HG02884 (cell line): ENCODE data around the gene DSCAML1.

Experiments
- ATAC-seq: cut with Tn5 transposase; IDR thresholded peaks from one replicate; pipeline ENCODE4 v1.9.1; 2021; ENCODE audit warnings: mild to moderate bottlenecking, moderate library complexity; ENCODE audit not compliant: unreplicated experiment

The DSCAML1 gene, protein sequence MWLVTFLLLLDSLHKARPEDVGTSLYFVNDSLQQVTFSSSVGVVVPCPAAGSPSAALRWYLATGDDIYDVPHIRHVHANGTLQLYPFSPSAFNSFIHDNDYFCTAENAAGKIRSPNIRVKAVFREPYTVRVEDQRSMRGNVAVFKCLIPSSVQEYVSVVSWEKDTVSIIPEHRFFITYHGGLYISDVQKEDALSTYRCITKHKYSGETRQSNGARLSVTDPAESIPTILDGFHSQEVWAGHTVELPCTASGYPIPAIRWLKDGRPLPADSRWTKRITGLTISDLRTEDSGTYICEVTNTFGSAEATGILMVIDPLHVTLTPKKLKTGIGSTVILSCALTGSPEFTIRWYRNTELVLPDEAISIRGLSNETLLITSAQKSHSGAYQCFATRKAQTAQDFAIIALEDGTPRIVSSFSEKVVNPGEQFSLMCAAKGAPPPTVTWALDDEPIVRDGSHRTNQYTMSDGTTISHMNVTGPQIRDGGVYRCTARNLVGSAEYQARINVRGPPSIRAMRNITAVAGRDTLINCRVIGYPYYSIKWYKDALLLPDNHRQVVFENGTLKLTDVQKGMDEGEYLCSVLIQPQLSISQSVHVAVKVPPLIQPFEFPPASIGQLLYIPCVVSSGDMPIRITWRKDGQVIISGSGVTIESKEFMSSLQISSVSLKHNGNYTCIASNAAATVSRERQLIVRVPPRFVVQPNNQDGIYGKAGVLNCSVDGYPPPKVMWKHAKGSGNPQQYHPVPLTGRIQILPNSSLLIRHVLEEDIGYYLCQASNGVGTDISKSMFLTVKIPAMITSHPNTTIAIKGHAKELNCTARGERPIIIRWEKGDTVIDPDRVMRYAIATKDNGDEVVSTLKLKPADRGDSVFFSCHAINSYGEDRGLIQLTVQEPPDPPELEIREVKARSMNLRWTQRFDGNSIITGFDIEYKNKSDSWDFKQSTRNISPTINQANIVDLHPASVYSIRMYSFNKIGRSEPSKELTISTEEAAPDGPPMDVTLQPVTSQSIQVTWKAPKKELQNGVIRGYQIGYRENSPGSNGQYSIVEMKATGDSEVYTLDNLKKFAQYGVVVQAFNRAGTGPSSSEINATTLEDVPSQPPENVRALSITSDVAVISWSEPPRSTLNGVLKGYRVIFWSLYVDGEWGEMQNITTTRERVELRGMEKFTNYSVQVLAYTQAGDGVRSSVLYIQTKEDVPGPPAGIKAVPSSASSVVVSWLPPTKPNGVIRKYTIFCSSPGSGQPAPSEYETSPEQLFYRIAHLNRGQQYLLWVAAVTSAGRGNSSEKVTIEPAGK (N-terminal part only)

DNA sequence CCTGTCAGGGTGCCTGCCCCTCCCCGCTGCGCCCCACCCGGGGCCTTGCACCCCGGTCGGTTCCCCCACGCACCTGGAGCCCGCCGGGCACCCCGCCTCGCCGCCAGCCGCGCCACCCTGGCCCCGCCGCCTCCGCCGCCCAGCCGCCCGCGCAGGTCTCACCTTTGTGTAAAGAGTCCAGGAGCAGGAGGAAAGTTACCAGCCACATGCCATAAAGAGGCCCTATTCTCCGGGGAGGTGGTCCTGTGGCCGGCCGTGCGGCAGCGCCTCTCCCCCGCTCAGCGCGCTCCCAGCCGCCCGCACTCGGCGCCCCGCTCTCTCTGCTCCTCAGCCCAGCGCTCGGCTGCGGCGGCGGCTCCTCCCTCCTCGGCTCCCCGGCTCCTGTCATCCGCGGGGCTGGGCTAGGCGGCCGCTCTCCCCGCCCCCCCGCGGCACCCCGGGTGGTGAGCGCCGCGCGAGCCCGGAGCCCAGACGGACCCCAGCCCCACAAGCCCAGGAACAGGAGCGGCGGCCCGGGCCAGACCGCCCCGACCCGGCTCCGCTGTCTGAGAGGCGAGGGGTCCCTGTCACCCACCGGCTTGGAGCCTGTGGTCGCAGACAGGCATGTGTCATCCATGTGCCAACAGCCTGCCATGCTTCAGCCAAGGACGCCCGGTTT is at the start of gene DSCAML1:
DSCAML1 (minus strand) TSS at position 345 of the 658 bp plus-strand sequence; CDS start at position 208, 137 bp downstream.
- ATAC-seq = no peak

DNA sequence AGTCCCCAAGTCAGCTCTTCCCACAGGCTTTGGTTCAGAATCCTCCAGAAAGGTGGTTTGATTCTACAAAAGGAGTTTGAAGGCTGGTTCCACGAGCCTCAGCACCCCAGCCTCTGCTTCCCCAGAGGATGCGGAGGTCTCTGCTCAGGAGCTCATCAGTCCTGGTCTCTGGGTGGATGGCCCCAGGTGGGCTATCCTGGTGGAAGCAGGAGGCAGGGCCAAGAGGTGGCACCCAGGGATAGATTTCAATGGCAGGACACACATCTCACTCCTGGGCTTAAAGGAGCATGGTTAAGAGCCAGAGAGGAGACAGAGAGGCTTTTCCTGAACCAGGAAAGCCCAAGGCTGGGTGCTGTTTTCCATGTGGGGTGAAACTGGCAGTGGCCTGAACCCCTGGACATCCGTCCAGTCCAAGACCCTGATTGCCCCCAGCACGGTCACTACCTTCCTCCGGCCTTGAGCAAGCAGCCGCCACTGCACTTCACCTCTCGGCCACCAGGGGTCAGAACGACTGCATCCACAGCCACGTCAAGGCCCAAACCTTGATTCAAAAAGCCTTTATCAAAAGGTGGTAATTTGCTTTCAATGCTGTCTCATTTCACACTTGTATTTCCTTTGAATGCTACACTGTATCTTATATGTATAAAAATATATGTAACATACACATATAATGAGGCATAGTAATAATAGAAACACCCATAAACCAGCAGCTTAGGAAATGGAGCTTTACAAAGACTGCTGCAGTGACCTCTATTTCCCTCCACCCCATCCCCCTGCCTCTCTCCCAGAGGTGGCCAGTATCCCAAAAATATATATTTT is 46.9 kb upstream of the DSCAML1 start:
- ATAC-seq = no peak

DNA sequence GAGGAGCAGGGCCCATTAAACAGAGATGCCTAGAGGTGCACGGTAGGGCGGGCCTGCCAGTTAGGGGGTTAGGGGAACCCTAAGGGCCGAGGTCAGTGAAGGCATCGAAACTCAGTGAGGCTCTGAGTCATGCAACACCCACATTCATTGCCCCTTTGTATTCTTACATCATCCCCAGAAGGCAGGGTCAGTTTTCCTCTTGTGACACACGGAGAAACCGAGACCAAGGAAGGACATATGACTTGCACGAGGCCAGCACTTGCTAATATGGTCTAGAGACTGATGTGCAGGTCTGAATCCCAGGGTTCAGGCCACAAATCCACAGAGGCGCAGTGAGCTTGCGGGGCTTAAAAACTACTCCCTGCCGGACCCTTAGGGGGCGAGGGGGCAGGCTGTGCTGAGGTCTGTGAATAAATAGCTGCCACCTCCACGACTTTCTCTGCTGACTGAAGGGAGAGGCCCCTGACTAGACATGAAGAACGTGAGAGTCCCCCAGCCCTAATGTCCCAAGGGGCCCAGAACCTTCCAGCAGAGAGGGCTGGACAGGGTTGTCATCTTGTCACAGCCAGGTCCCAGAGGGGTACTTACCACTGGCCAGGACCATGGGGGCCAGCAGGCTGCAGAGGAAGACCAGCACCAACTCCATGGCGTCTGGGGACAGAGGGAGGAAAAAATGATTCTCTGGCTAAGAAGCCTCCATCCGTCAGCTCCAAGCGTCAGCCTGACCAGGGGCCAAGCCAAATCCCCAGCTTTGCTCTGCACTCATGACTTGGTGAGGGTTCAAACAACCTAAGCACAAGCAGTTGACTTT is 45.3 kb upstream of the DSCAML1 start:
- ATAC-seq = no peak

GRCh38 chr11:117841551-117842031 is 44.6 kb upstream of the DSCAML1 start:
- no peak for ATAC-seq

- no peak for ATAC-seq
Observed at GRCh38 chr11:117840881-117841550, 44.0 kb upstream of the DSCAML1 start.

DNA sequence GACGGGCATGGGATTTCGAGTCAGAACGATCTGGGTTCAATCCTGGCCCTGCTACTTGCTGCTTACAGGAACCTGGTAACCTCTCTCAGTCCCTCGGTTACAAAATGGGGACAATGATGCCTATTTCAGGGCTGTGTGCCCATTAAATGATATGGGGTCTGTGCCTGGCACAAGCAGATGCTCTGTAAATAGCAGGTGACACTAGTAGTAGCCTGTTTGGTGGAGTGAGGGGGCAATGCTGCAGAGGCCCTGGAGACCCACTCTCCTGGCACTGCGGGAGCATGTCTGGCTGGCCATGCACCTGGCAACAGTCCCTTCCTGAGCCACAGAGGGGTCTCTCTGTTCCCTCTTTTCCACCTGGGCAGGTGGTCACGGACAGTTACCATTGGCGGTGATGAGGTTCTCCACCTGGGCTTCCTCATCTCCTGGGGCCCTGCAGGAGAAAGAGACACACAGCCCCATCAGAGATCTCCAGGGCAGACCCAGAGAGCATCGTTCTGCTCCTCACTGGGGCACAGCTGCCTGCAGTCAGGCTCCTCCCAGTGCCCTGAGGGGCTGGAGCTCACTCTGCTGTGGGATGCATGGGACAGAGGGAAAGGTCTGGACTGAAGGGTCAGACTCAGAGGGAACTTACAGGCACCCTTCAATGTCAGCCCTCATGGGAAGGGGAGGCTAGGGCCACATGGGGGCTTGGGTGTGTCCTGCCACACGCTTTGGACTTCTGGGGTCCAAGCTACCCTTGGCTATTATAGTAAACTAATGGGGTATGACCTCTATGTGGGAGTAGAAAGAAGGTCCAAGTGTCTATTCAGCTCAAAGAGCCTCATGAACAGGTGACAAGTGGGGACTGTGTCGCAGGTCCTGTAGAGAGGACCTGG is 43.2 kb upstream of the DSCAML1 start:
- no peak for ATAC-seq

- no peak for ATAC-seq
Observed at GRCh38 chr11:117839380-117839881, 42.4 kb upstream of the DSCAML1 start.

DNA sequence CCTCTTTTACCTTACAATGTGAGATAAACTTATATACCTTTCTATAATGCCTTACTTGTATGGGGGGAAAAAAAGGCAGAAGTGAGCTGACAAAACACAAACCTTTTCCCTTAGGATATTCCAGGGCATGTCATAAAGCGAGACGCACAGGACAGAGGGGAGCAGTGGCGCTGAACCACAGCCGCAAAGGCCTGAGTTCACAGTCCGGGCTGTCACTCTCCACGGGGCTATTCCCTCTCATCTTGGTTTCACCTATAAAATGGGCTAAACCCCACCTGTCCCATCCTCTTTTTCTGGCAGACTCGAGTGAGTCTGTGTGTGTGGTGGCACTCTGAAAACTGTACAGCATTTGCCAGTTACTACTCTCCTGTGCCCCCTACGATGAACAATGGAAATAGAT is 41.9 kb upstream of the DSCAML1 start:
- ATAC-seq = no peak

GRCh38 chr11:117837791-117838190 is 40.8 kb upstream of the DSCAML1 start:
- ATAC-seq = no peak

GRCh38 chr11:117837070-117837776 is 40.2 kb upstream of the DSCAML1 start:
- no peak for ATAC-seq

GRCh38 chr11:117836077-117836960 is 39.3 kb upstream of the DSCAML1 start:
- ATAC-seq = no peak

- ATAC-seq = no peak
Observed at GRCh38 chr11:117835576-117835975, 38.6 kb upstream of the DSCAML1 start.

DNA sequence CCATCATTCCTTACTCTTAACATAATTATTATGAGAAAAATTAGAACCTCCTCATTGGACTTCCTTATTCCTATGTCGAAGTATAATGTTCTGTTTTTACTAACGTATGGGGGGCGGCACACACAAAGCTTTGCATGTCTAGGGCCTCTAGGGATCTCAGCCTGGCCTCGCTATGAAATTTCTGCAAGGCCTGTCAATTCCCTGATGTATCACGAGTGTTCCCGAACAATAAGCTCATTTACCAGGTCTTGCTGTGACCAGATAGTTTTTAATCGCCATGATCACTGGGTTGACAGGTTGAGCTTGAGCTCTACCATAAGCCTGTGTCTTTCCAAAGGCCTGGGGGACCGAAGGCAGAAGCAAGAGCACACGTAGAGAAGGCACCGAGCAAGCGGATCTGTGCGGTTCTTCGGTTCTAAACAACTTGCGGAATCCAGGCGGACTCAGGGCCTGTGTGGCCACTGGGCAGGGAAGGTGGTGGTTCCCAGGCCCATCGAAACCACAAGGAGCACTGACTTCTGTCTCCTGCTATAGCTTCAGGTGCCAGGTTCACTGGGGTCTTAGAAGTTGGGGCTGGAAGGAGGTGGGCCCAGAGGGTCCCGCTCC is 37.9 kb upstream of the DSCAML1 start:
- ATAC-seq = no peak

DNA sequence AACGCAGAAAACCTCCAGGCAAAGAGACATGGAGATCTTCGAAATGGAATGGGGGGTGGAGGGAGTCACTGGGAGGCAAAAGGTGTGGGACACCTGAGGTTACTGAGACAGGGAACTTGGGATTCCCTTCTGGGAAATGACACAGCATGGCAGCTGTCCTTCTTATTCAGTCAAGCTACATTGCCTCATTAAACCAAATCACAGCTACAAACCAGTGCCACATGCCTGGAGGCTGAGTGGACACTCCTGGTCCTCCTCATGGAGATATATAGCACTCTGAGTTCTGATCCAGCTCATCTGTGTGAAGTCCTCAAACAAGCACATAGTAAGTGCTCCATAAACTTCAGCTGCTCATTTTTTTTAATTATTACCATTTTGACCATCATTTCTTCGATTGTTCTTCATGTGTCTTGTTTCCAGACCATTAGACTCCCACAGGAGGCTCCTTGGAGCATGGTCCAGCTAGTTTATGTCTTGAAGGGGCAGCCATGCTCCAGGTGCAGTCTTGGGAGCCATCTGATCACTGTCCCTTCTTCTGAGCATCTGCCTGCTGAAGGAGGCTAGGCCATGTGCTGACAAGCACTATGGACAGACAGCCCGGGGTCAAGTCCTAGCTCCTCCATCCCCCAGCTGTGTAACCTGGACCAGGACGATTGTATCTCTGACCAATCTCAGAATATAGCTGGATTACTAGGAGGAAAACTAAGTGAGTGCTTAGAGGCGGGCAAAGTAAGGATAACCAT is 37.2 kb upstream of the DSCAML1 start:
- no peak for ATAC-seq
